Measurements from ENCODE around the gene OR12D2.
"Not testable (repeated sequence)": the region's sequence is repeated elsewhere in the genome, so short reads cannot be mapped to it uniquely, and the experiment has no call there.

Gene OR12D2

GRCh38 chr6:29395331-29395730 lies at the start of gene OR12D2:
OR12D2 (plus strand) TSS chr6:29395631; CDS start chr6:29396700, 1,069 bp downstream.
- no peak for DNase-seq (ENCODE audit: low read depth in 2 of 2)

GRCh38 chr6:29349348-29349747 lies 46.1 kb upstream of the OR12D2 start:
- DNase-seq (ENCODE audit: low read depth in 2 of 2): not testable (repeated sequence)

GRCh38 chr6:29354980-29355379 lies 40.5 kb upstream of the OR12D2 start:
- DNase-seq (ENCODE audit: low read depth in 2 of 2): no peak

GRCh38 chr6:29355603-29356002 lies 39.8 kb upstream of the OR12D2 start:
- DNase-seq (ENCODE audit: low read depth in 2 of 2): no peak

- no peak for DNase-seq (ENCODE audit: low read depth in 2 of 2)
Observed at GRCh38 chr6:29368765-29369164, 26.7 kb upstream of the OR12D2 start, which contains the start of gene OR5V1. OR5V1 (minus strand) TSS chr6:29368865; CDS start chr6:29356195, 12,670 bp downstream.

- no peak for DNase-seq (ENCODE audit: low read depth in 2 of 2)
Observed at GRCh38 chr6:29375191-29375590, 20.2 kb upstream of the OR12D2 start, which contains the start of gene OR12D3. OR12D3 (minus strand) TSS chr6:29375291; CDS start chr6:29375287, 4 bp downstream.

GRCh38 chr6:29376003-29376402 lies 19.4 kb upstream of the OR12D2 start:
- no peak for DNase-seq (ENCODE audit: low read depth in 2 of 2)

GRCh38 chr6:29388533-29388932 lies 6.9 kb upstream of the OR12D2 start:
- DNase-seq (ENCODE audit: low read depth in 2 of 2): no peak

GRCh38 chr6:29399525-29399924 lies 4.1 kb downstream of the OR12D2 start:
- DNase-seq (ENCODE audit: low read depth in 2 of 2): no peak

GRCh38 chr6:29403801-29404200 lies 8.4 kb downstream of the OR12D2 start:
- no peak for DNase-seq (ENCODE audit: low read depth in 2 of 2)

- DNase-seq (ENCODE audit: low read depth in 2 of 2): no peak
Observed at GRCh38 chr6:29414588-29414987, 19.2 kb downstream of the OR12D2 start, which contains the start of gene OR12D1. OR12D1 (plus strand) TSS chr6:29414928.

- no peak for DNase-seq (ENCODE audit: low read depth in 2 of 2)
Observed at GRCh38 chr6:29419516-29419915, 24.1 kb downstream of the OR12D2 start.

GRCh38 chr6:29424168-29424567 lies 28.7 kb downstream of the OR12D2 start:
- no peak for DNase-seq (ENCODE audit: low read depth in 2 of 2)

- DNase-seq (ENCODE audit: low read depth in 2 of 2): no peak
Observed at GRCh38 chr6:29424575-29424974, 29.1 kb downstream of the OR12D2 start.

- no peak for DNase-seq (ENCODE audit: low read depth in 2 of 2)
Observed at GRCh38 chr6:29425075-29425474, 29.6 kb downstream of the OR12D2 start.

GRCh38 chr6:29426654-29427053 lies 31.2 kb downstream of the OR12D2 start:
- no peak for DNase-seq (ENCODE audit: low read depth in 2 of 2)

GRCh38 chr6:29436730-29437129 lies 41.3 kb downstream of the OR12D2 start:
- DNase-seq (ENCODE audit: low read depth in 2 of 2): not testable (repeated sequence)

GRCh38 chr6:29439006-29439405 lies 43.6 kb downstream of the OR12D2 start, which contains the start of gene OR10C1:
OR10C1 (plus strand) TSS chr6:29439306; CDS start chr6:29440016, 710 bp downstream.
- DNase-seq (ENCODE audit: low read depth in 2 of 2): no peak

GRCh38 chr6:29442719-29443118 lies 47.3 kb downstream of the OR12D2 start:
- DNase-seq (ENCODE audit: low read depth in 2 of 2): no peak

GRCh38 chr6:29444031-29444430 lies 48.6 kb downstream of the OR12D2 start:
- DNase-seq (ENCODE audit: low read depth in 2 of 2): not testable (repeated sequence)
